ENCODE data around the gene OCIAD1. TPM values are rescaled to one million over a fixed set of nuclear protein-coding genes. Genes with fewer than 3 reads are reported as not detected.

Gene OCIAD1
- total and polyA plus RNA-seq, 8 donors, result 50.9 to 113 (median 59.2) TPM

- intact Hi-C loops (cut with DNase I), result no loop called here
- no peak for TF ChIP-seq CTCF (IDR thresholded peaks at IDR 0.05)
- ATAC-seq, result no peak
- DNase-seq, result no peak
- no peaks in the 10 kb centered on the region for H3K4me1 ChIP-seq
- WGBS, 2 donors, result 65 to 69% methylated on average over 1 of the region's 1 CpG
- no peaks in the 10 kb centered on the region for H3K36me3 ChIP-seq
- H3K27ac ChIP-seq, result no peak overlapping the region
- no peak overlapping the region for H3K4me3 ChIP-seq
- no peak for FAIRE-seq
- no peaks in the 10 kb centered on the region for H3K27me3 ChIP-seq
- no peaks in the 10 kb centered on the region for H3K9me3 ChIP-seq
These were observed 43.8 kb upstream of the OCIAD1 start for GRCh38 chr4:48787056-48787455.

- Histone ChIP-seq H3K27ac (no peak overlapping the region), H3K4me1 (no peaks in the 10 kb centered on the region), H3K27me3 (no peaks in the 10 kb centered on the region), H3K4me3 (no peak overlapping the region), H3K9me3 (no peaks in the 10 kb centered on the region), H3K36me3 (no peaks in the 10 kb centered on the region)
- intact Hi-C loops (cut with DNase I), result no loop called here
- no peak for DNase-seq
- FAIRE-seq, result no peak
- no peak for ATAC-seq
- no peak for TF ChIP-seq CTCF (IDR thresholded peaks at IDR 0.05)
These were observed 40.3 kb upstream of the OCIAD1 start for GRCh38 chr4:48790561-48790960.

GRCh38 chr4:48791313-48791712 is 39.6 kb upstream of the OCIAD1 start:
- DNase-seq (no peak), ATAC-seq (no peak), FAIRE-seq (no peak)
- no peak for TF ChIP-seq CTCF (IDR thresholded peaks at IDR 0.05)
- no peak overlapping the region for H3K27ac ChIP-seq
- H3K36me3 ChIP-seq, result no peaks in the 10 kb centered on the region
- no peaks in the 10 kb centered on the region for H3K9me3 ChIP-seq
- no peak overlapping the region for H3K4me3 ChIP-seq
- intact Hi-C loops (cut with DNase I), result no loop called here
- H3K27me3 ChIP-seq, result no peaks in the 10 kb centered on the region
- H3K4me1 ChIP-seq, result no peaks in the 10 kb centered on the region

GRCh38 chr4:48792348-48793006 is 38.4 kb upstream of the OCIAD1 start:
- H3K4me1 ChIP-seq, result no peaks in the 10 kb centered on the region
- no peak for TF ChIP-seq CTCF (IDR thresholded peaks at IDR 0.05)
- FAIRE-seq, result no peak
- no peak overlapping the region for H3K27ac ChIP-seq
- ATAC-seq, result no peak
- no peak overlapping the region for H3K4me3 ChIP-seq
- H3K9me3 ChIP-seq, result no peaks in the 10 kb centered on the region
- intact Hi-C loops (cut with DNase I), result no loop called here
- no peaks in the 10 kb centered on the region for H3K36me3 ChIP-seq
- WGBS, 2 donors, result 80 to 90% methylated on average over 5 of the region's 5 CpGs
- H3K27me3 ChIP-seq, result no peaks in the 10 kb centered on the region
- DNase-seq, result no peak

- no peak for DNase-seq
- TF ChIP-seq CTCF (IDR thresholded peaks at IDR 0.05), result no peak
- H3K9me3 ChIP-seq, result no peaks in the 10 kb centered on the region
- H3K4me1 ChIP-seq, result no peaks in the 10 kb centered on the region
- H3K4me3 ChIP-seq, result no peak overlapping the region
- 83 to 92% methylated on average over 3 of the region's 3 CpGs for WGBS, 2 donors
- H3K27me3 ChIP-seq, result no peaks in the 10 kb centered on the region
- no peak overlapping the region for H3K27ac ChIP-seq
- no peaks in the 10 kb centered on the region for H3K36me3 ChIP-seq
- no peak for FAIRE-seq
- ATAC-seq, result no peak
- intact Hi-C loops (cut with DNase I), result no loop called here
These were observed 35.8 kb upstream of the OCIAD1 start for GRCh38 chr4:48795108-48795507.
